ENCODE measurements around the gene PCYT1A. TPM values are rescaled to one million over a fixed set of nuclear protein-coding genes. Genes with fewer than 3 reads are reported as not detected.
A peak's percentile ranks its signal among the peaks of the same experiment; 100 is the strongest.

Gene PCYT1A
- polyA plus RNA-seq, 6 donors from 2014 or later: 8.2 to 18.0 (median 11.9) TPM

DNA sequence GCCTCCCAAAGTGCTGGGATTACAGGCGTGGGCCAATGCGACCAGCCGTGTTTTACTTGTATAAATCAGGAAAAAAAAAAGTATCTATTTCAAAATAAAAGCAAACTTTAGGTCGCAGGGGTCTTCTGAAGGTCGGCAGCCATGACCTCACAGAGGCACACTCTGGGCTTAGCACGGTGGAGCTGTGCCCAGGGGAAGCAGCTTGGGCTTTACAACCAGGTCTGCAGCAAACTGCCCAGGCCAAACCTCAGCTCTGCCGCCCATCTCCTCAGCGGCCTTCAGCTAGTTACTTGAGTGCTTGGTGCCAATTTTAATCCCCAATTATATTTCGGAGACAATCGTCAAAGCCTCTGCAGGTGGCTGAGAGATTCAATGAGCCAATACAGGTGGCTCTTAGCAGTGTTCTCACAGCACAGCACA lies 106.4 kb downstream of the PCYT1A start:
- H3K27ac Mint-ChIP-seq: no peak overlapping the region
- no peaks in the 10 kb centered on the region for H3K27me3 Mint-ChIP-seq
- DNase-seq (no peak), ATAC-seq (ENCODE audit: low read depth in 2 of 2) (no peak)
- H3K9me3 Mint-ChIP-seq: no peaks in the 10 kb centered on the region
- H3K36me3 Mint-ChIP-seq: no peaks in the 10 kb centered on the region
- H3K4me3 Mint-ChIP-seq: peak overlapping the region in 1 of 8 donors; percentile 40
- peaks cover 17 to 27% (median 19%) of the 10 kb centered on the region in 3 donors for H3K4me1 Mint-ChIP-seq

DNA sequence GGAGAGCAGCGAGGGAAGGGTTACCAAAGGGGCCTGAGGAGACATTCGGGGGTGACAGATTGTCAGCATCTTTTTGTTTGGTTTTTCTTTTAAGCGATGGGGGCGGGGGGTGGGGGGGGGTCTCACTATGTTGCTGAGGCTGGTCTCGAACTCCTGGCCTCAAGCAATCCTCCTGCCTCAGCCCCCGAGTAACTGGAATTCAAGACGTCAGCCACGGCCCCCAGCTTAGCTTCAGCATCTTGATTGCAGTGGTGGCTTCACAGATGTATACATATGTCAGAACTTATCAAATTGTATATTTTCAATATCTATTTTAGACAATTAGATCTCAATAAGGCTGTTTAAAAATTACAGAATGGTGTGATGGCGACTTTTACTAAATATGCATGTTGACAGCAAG lies 107.2 kb downstream of the PCYT1A start:
- no peaks in the 10 kb centered on the region for H3K36me3 Mint-ChIP-seq
- H3K27me3 Mint-ChIP-seq: no peaks in the 10 kb centered on the region
- H3K4me3 Mint-ChIP-seq: peak overlapping the region in 5 of 8 donors; percentile 76 to 88 (median 83)
- DNase-seq: no peak
- no peak for ATAC-seq (ENCODE audit: low read depth in 2 of 2)
- H3K9me3 Mint-ChIP-seq: no peaks in the 10 kb centered on the region
- H3K4me1 Mint-ChIP-seq: peaks cover 17 to 27% (median 19%) of the 10 kb centered on the region in 3 donors
- H3K27ac Mint-ChIP-seq: peak overlapping the region in 3 of 6 donors; percentile 12 to 87 (median 75)

Other genes with a start within 250 kb of the PCYT1A start
- 10 to 100 TPM; 15.0 to 33.8 (median 25.4) TPM for gene TFRC, start 205.6 kb downstream of the PCYT1A start, polyA plus RNA-seq (ENCODE audit: low read depth in 6 of 6)
- gene ZDHHC19, start 76.3 kb downstream of the PCYT1A start, polyA plus RNA-seq (ENCODE audit: low read depth in 6 of 6): 10 to 100 TPM in 5 of 6 donors, 1 to 10 TPM in 1; 4.7 to 39.3 (median 13.1) TPM
- gene SLC51A, start 71.2 kb downstream of the PCYT1A start, polyA plus RNA-seq (ENCODE audit: low read depth in 6 of 6): 1 to 10 TPM in 1 of 6 donors, under 1 TPM in 1, not detected in 4; 0.78 to 1.4 TPM
- gene DYNLT2B, start 30.5 kb upstream of the PCYT1A start, polyA plus RNA-seq (ENCODE audit: low read depth in 6 of 6): 10 to 100 TPM in 2 of 6 donors, 1 to 10 TPM in 4; 6.7 to 28.5 (median 9.5) TPM
- not detected for gene TM4SF19, start 50.7 kb upstream of the PCYT1A start, polyA plus RNA-seq (ENCODE audit: low read depth in 6 of 6)
- gene UBXN7, start 144.7 kb upstream of the PCYT1A start, polyA plus RNA-seq (ENCODE audit: low read depth in 6 of 6): 10 to 100 TPM; 11.4 to 39.4 (median 32.7) TPM
- 10 to 100 TPM in 1 of 6 donors, 1 to 10 TPM in 5; 4.4 to 12.8 (median 7.8) TPM for gene RNF168, start 216.0 kb upstream of the PCYT1A start, polyA plus RNA-seq (ENCODE audit: low read depth in 6 of 6)
- not detected for gene SMCO1, start 227.6 kb upstream of the PCYT1A start, polyA plus RNA-seq (ENCODE audit: low read depth in 6 of 6)